Measurements from ENCODE around the gene CALB2.

The CALB2 gene

GRCh38 chr16:71430744-71431143 is 72.2 kb downstream of the CALB2 start:
- TF ChIP-seq CTCF (IDR thresholded peaks at IDR 0.05; ENCODE audit: insufficient read depth, missing control alignments) = no peak
- FAIRE-seq = no peak
- DNase-seq (ENCODE audit: insufficient read length, low spot score) = no peak

GRCh38 chr16:71431176-71431575 is 72.7 kb downstream of the CALB2 start:
- no peak for TF ChIP-seq CTCF (IDR thresholded peaks at IDR 0.05; ENCODE audit: insufficient read depth, missing control alignments)
- DNase-seq (ENCODE audit: insufficient read length, low spot score) (no peak), FAIRE-seq (no peak)

- no peak for FAIRE-seq
- DNase-seq (ENCODE audit: insufficient read length, low spot score) = no peak
- TF ChIP-seq CTCF (IDR thresholded peaks at IDR 0.05; ENCODE audit: insufficient read depth, missing control alignments) = no peak
These were observed 73.5 kb downstream of the CALB2 start for GRCh38 chr16:71431991-71432390.

GRCh38 chr16:71432906-71433305 is 74.4 kb downstream of the CALB2 start:
- FAIRE-seq (no peak), DNase-seq (ENCODE audit: insufficient read length, low spot score) (no peak)
- TF ChIP-seq CTCF (IDR thresholded peaks at IDR 0.05; ENCODE audit: insufficient read depth, missing control alignments) = no peak

- FAIRE-seq = no peak
- no peak for DNase-seq (ENCODE audit: insufficient read length, low spot score)
- TF ChIP-seq CTCF (IDR thresholded peaks at IDR 0.05; ENCODE audit: insufficient read depth, missing control alignments) = no peak
These were observed 78.0 kb downstream of the CALB2 start for GRCh38 chr16:71436473-71436872.

- DNase-seq (ENCODE audit: insufficient read length, low spot score) = no peak
- no peak for FAIRE-seq
These were observed 81.0 kb downstream of the CALB2 start for GRCh38 chr16:71439523-71439922.

More at GRCh38 chr16:71439523-71439922, 81.0 kb downstream of the CALB2 start:
- TF ChIP-seq CTCF (IDR thresholded peaks at IDR 0.05; ENCODE audit: insufficient read depth, missing control alignments) = no peak
